Duodenal mucosa (tissue), 2 donors: ENCODE results near the gene TBC1D30.
"Not testable (repeated sequence)": the region's sequence is repeated elsewhere in the genome, so short reads cannot be mapped to it uniquely, and the experiment has no call there.

Source experiments
- H3K27ac ChIP-seq: one replicate; pipeline ENCODE4 v1.7.0; 2013; ENCODE audit warnings: low read depth, low read length
- H3K27me3 ChIP-seq, 2 donors: one replicate each; pipeline ENCODE4 v1.7.0; 2013; ENCODE audit warnings: low read length in 2 of 2, control low read depth in 1 of 2; ENCODE audit not compliant: insufficient read depth in 2 of 2, control insufficient read depth in 1 of 2
- H3K36me3 ChIP-seq, 2 donors: one replicate each; pipeline ENCODE4 v1.7.0; 2013; ENCODE audit warnings: low read length in 2 of 2, control low read depth in 1 of 2; ENCODE audit not compliant: insufficient read depth in 2 of 2, control insufficient read depth in 1 of 2
- H3K4me1 ChIP-seq, 2 donors: one replicate each; pipeline ENCODE4 v1.7.0; 2013; ENCODE audit warnings: low read length in 2 of 2, control low read depth in 1 of 2; ENCODE audit not compliant: insufficient read depth in 2 of 2, control insufficient read depth in 1 of 2
- H3K4me3 ChIP-seq, 2 donors: one replicate each; pipeline ENCODE4 v1.7.0; 2013; ENCODE audit warnings: low read length in 2 of 2, low read depth in 1 of 2
- H3K9ac ChIP-seq, 2 donors: one replicate each; pipeline ENCODE4 v1.7.0; 2013; ENCODE audit warnings: low read length in 2 of 2, low read depth in 1 of 2
- H3K9me3 ChIP-seq, 2 donors: one replicate each; pipeline ENCODE4 v1.7.0; 2013; ENCODE audit warnings: low read length in 2 of 2, control low read depth in 1 of 2; ENCODE audit not compliant: control insufficient read depth in 1 of 2

The TBC1D30 gene

DNA sequence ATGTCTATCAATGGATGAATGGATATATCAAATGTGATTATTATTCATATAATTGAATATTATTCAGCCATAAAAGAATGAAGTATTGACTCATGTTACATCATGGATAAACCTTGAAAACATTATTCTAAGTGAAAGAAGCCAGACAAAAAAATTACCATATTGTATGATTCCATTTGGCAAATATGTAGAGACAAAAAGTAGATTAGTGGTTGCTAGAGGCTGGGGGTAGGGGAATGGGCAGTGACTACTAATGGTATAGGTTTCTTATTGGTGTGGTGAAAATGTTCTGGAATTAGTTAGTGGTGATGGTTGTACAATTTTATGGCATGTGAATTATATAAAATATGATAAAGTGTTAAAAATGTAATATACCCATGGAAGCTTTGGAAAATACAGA, 33.4 kb upstream of the TBC1D30 start:
- Histone ChIP-seq H3K9ac (no peak overlapping the region), H3K4me1 (no peaks in the 10 kb centered on the region), H3K27ac (no peak overlapping the region), H3K36me3 (peaks cover 0 to 3% of the 10 kb centered on the region in 2 donors), H3K9me3 (no peaks in the 10 kb centered on the region), H3K27me3 (no peaks in the 10 kb centered on the region), H3K4me3 (no peak overlapping the region)

DNA sequence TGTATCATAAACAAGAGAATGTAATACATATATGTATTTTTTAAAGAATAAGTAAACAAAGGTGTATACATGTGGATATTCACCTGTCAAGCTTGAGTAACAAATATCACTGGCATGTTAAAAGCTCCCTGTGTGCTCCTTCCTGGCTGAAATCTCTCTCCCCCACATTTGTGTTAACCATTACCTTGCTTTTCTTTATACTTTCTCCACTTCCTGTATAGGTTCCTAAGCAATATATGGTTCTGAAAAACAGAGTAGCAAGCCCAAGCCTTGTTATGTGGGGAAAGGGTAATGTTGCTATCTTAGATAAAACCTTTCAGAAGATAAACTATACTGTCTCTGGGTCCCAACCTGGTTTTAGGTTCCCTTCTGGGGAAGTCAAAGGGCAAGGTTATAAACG, 32.3 kb upstream of the TBC1D30 start:
- H3K36me3 ChIP-seq, result peaks cover 0 to 3% of the 10 kb centered on the region in 2 donors
- no peak overlapping the region for H3K27ac ChIP-seq
- no peaks in the 10 kb centered on the region for H3K27me3 ChIP-seq
- no peak overlapping the region for H3K9ac ChIP-seq
- no peaks in the 10 kb centered on the region for H3K4me1 ChIP-seq
- H3K9me3 ChIP-seq, result no peaks in the 10 kb centered on the region
- H3K4me3 ChIP-seq, result no peak overlapping the region

DNA sequence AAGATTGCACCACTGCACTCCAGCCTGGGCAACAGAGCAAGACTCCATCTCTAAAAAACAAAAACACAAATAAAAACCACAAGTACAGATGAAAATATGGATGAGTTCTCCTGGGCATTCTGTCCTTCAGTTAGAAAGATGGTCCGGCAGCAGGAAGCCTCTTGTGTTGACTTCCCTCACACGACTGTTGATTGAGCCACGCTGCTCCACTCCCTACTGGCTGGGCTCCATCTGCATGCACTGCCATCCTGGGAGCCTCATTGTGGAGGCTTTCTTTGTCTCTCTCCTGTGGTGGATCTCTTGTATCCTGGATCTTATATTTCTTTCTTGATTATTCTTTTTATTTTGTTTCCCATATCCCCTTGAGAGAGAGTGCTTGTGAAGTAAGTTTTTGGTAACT, 30.8 kb upstream of the TBC1D30 start:
- Histone ChIP-seq H3K27me3 (no peaks in the 10 kb centered on the region), H3K9me3 (no peaks in the 10 kb centered on the region), H3K27ac (no peak overlapping the region), H3K4me1 (no peaks in the 10 kb centered on the region), H3K4me3 (no peak overlapping the region), H3K36me3 (no peaks in the 10 kb centered on the region), H3K9ac (no peak overlapping the region)

- Histone ChIP-seq H3K27ac (no peak overlapping the region), H3K9ac (no peak overlapping the region), H3K27me3 (no peaks in the 10 kb centered on the region), H3K9me3 (no peaks in the 10 kb centered on the region), H3K4me3 (no peak overlapping the region), H3K36me3 (no peaks in the 10 kb centered on the region), H3K4me1 (peaks cover 0 to 2% of the 10 kb centered on the region in 2 donors)
These were observed 30.1 kb upstream of the TBC1D30 start for GRCh38 chr12:64794305-64794704.

- Histone ChIP-seq H3K4me1 (peaks cover 0 to 20% of the 10 kb centered on the region in 2 donors), H3K9ac (no peak overlapping the region), H3K27ac (no peak overlapping the region), H3K27me3 (no peaks in the 10 kb centered on the region), H3K4me3 (no peak overlapping the region), H3K36me3 (no peaks in the 10 kb centered on the region), H3K9me3 (no peaks in the 10 kb centered on the region)
These were observed 28.1 kb upstream of the TBC1D30 start for GRCh38 chr12:64796205-64796845.

DNA sequence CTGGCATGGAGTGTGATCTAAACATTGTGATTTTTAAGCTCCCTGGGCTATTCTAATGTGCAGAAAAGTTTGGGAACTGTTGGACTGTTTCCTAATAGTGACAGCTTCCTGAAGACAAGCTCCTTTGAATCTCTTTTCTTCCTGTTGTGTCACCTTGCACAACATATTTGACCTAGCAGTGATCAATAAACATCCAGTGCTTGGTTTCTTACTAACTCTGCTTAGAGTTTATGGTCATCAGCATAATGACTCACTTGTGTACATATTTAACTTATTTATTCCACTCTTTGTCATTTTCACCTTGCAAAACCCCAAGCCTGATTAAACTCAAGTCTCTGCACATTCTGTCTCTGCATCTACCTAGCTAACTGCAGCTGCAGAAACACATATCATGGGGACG, 27.3 kb upstream of the TBC1D30 start:
- Histone ChIP-seq H3K27me3 (no peaks in the 10 kb centered on the region), H3K9ac (no peak overlapping the region), H3K27ac (no peak overlapping the region), H3K4me1 (peaks cover 0 to 24% of the 10 kb centered on the region in 2 donors), H3K36me3 (no peaks in the 10 kb centered on the region), H3K4me3 (no peak overlapping the region), H3K9me3 (no peaks in the 10 kb centered on the region)

DNA sequence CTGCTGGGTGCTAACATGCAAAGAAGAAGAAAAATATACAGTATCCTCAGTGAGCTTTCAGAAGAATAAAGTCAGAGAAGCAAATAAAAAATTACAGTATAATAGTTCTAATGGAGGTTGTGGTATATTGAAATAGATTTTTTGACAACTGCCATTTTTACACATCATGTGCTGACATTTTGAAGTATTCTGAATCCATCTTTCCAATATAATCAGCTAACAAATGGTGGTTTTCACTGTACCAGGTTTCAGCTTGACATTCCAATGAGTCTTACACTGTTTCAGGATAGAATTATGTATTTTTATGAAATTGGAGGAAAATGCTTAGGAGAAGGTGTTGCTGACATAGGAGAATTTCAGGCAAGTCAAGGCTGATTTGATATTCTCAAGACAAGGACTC, 26.3 kb upstream of the TBC1D30 start:
- Histone ChIP-seq H3K27me3 (no peaks in the 10 kb centered on the region), H3K9me3 (no peaks in the 10 kb centered on the region), H3K9ac (no peak overlapping the region), H3K36me3 (no peaks in the 10 kb centered on the region), H3K4me3 (no peak overlapping the region), H3K4me1 (peaks cover 0 to 24% of the 10 kb centered on the region in 2 donors), H3K27ac (no peak overlapping the region)

GRCh38 chr12:64800640-64801039, 23.8 kb upstream of the TBC1D30 start:
- Histone ChIP-seq H3K4me1 (peaks cover 0 to 24% of the 10 kb centered on the region in 2 donors), H3K27ac (no peak overlapping the region), H3K27me3 (no peaks in the 10 kb centered on the region), H3K4me3 (no peak overlapping the region), H3K9me3 (no peaks in the 10 kb centered on the region), H3K36me3 (no peaks in the 10 kb centered on the region), H3K9ac (no peak overlapping the region)

DNA sequence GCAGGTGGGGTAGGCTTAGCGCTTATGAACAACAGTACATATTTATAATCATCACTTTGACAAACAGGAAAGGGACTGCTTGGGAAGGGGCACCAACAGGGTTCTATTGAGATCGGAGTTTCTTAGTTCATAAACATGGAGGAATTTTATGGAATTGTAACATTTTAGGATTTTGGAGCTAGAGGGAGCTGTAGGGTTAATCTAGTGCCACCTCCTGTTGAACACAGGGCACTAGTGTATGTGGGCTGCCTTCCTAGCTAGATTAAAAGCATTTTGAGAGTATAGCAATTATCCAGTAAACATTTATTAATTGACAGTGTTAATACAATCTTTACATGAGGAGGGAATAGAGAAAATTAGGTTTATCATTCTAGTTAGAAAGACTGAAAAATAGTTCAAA, 23.1 kb upstream of the TBC1D30 start:
- Histone ChIP-seq H3K4me3 (no peak overlapping the region), H3K27me3 (no peaks in the 10 kb centered on the region), H3K4me1 (peaks cover 0 to 24% of the 10 kb centered on the region in 2 donors), H3K9me3 (no peaks in the 10 kb centered on the region), H3K36me3 (no peaks in the 10 kb centered on the region), H3K27ac (no peak overlapping the region), H3K9ac (no peak overlapping the region)

GRCh38 chr12:64802180-64802775, 22.2 kb upstream of the TBC1D30 start:
- H3K4me1 ChIP-seq, result peaks cover 0 to 24% of the 10 kb centered on the region in 2 donors

More at GRCh38 chr12:64802180-64802775, 22.2 kb upstream of the TBC1D30 start:
- H3K9ac ChIP-seq, H3K4me3 ChIP-seq, H3K36me3 ChIP-seq, H3K27me3 ChIP-seq, H3K27ac ChIP-seq, H3K9me3 ChIP-seq: not testable (repeated sequence)
